Measurements from ENCODE around the gene DPYSL3.

Gene DPYSL3

GRCh38 chr5:147360816-147361215 lies 149.1 kb downstream of the DPYSL3 start:
- DNase-seq (ENCODE audit: low read depth), result no peak
- no peak for TF ChIP-seq CTCF (conservative IDR thresholded peaks at IDR 0.05; ENCODE audit: low read depth, low read length)

GRCh38 chr5:147359581-147359980 lies 150.3 kb downstream of the DPYSL3 start:
- TF ChIP-seq CTCF (conservative IDR thresholded peaks at IDR 0.05; ENCODE audit: low read depth, low read length), result no peak
- no peak overlapping the region for H3K4me3 ChIP-seq (ENCODE audit: low read depth, low read length)
- no peak for DNase-seq (ENCODE audit: low read depth)

More at GRCh38 chr5:147360816-147361215, 149.1 kb downstream of the DPYSL3 start:
- no peak overlapping the region for H3K4me3 ChIP-seq (ENCODE audit: low read depth, low read length)

GRCh38 chr5:147359101-147359500 lies 150.8 kb downstream of the DPYSL3 start:
- DNase-seq (ENCODE audit: low read depth), result peak; percentile 20
- no peak for TF ChIP-seq CTCF (conservative IDR thresholded peaks at IDR 0.05; ENCODE audit: low read depth, low read length)
- H3K4me3 ChIP-seq (ENCODE audit: low read depth, low read length), result no peak overlapping the region

GRCh38 chr5:147349241-147349640 lies 160.6 kb downstream of the DPYSL3 start:
- TF ChIP-seq CTCF (conservative IDR thresholded peaks at IDR 0.05; ENCODE audit: low read depth, low read length), result no peak
- no peak overlapping the region for H3K4me3 ChIP-seq (ENCODE audit: low read depth, low read length)
- no peak for DNase-seq (ENCODE audit: low read depth)

- H3K4me3 ChIP-seq (ENCODE audit: low read depth, low read length), result no peak overlapping the region
- no peak for DNase-seq (ENCODE audit: low read depth)
- no peak for TF ChIP-seq CTCF (conservative IDR thresholded peaks at IDR 0.05; ENCODE audit: low read depth, low read length)
Observed at GRCh38 chr5:147348451-147348850, 161.4 kb downstream of the DPYSL3 start.

GRCh38 chr5:147348046-147348445 lies 161.8 kb downstream of the DPYSL3 start:
- no peak overlapping the region for H3K4me3 ChIP-seq (ENCODE audit: low read depth, low read length)
- no peak for TF ChIP-seq CTCF (conservative IDR thresholded peaks at IDR 0.05; ENCODE audit: low read depth, low read length)
- DNase-seq (ENCODE audit: low read depth), result peak; percentile 6

GRCh38 chr5:147346006-147346561 lies 163.8 kb downstream of the DPYSL3 start:
- DNase-seq (ENCODE audit: low read depth), result no peak
- peak; percentile 18 for TF ChIP-seq CTCF (conservative IDR thresholded peaks at IDR 0.05; ENCODE audit: low read depth, low read length)
- no peak overlapping the region for H3K4me3 ChIP-seq (ENCODE audit: low read depth, low read length)

Data from choroid plexus epithelial cell (primary cell).